ENCODE data around the gene ATP2B2.

The ATP2B2 gene

DNA sequence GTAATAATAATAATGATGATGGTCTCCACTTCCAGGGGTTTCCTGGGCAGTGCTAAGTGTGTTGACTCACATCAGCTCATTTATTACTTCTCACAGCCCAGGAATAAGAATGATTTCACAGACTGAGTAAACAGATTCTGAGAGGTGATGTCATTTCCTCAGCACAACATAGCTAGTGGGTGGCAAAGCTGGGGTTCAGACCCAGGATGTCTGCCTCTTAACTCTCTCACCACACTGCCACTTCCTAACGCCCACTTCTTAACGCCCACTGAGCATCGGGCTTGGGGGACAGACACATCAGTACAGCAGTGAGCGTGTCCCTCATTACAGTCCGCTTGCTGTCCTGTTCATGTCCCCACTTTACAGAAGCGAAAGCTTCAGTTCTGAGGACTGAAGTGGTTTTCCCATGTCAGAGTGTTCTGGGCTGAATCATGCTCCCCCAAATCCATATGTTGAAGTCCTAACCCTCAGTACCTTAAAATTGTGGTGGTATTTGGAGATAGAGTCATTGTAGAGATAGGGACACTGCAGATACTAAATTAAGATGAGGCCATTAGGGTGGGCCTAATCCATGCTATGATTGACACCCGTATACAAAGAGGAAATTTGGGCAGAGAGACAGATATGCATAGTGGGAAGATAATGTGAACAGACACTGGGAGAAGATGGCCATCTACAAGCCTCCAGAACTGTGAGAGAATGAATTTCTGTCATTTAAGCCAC lies 68.0 kb downstream of the ATP2B2 start:
- in situ Hi-C loops (cut with HindIII; ENCODE audit: low sequenced_read_pairs) = loop anchor here (5.0 kb wide), 1 partner anchor 90 kb away; no protein-coding TSS in a partner anchor
- DNase-seq (ENCODE audit: low read depth) = peak; percentile 4
- TF ChIP-seq, protein P1, sequence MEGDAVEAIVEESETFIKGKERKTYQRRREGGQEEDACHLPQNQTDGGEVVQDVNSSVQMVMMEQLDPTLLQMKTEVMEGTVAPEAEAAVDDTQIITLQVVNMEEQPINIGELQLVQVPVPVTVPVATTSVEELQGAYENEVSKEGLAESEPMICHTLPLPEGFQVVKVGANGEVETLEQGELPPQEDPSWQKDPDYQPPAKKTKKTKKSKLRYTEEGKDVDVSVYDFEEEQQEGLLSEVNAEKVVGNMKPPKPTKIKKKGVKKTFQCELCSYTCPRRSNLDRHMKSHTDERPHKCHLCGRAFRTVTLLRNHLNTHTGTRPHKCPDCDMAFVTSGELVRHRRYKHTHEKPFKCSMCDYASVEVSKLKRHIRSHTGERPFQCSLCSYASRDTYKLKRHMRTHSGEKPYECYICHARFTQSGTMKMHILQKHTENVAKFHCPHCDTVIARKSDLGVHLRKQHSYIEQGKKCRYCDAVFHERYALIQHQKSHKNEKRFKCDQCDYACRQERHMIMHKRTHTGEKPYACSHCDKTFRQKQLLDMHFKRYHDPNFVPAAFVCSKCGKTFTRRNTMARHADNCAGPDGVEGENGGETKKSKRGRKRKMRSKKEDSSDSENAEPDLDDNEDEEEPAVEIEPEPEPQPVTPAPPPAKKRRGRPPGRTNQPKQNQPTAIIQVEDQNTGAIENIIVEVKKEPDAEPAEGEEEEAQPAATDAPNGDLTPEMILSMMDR (IDR thresholded peaks at IDR 0.05; ENCODE audit: low read depth, low read length, missing control alignments) = no peak
- no peak overlapping the region for H3K4me3 ChIP-seq (ENCODE audit: low read depth, low read length)

DNA sequence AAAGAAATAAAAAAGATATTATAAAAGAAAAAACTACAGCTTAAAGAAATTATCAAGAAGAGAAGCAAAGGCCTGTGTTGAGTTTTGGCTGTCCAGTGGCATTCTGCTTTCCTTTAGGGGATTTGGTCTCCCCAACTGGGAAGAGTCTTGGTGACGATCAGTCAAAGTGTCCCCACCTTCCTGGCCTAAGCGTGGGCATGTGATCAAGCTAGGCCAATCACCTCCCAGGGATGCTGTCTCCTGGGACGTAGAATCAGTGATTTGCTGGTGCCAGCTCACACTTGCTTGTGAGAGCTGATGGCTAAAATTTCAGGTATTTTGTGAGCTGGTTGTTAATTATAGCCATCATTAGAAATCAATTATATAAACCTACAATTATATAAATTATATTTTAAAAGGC lies 69.5 kb downstream of the ATP2B2 start:
- TF ChIP-seq, protein P1 (IDR thresholded peaks at IDR 0.05; ENCODE audit: low read depth, low read length, missing control alignments) = no peak
- DNase-seq (ENCODE audit: low read depth) = no peak
- H3K4me3 ChIP-seq (ENCODE audit: low read depth, low read length) = no peak overlapping the region
- in situ Hi-C loops (cut with HindIII; ENCODE audit: low sequenced_read_pairs) = loop anchor here (5.0 kb wide), 1 partner anchor 91 kb away; no protein-coding TSS in a partner anchor

DNA sequence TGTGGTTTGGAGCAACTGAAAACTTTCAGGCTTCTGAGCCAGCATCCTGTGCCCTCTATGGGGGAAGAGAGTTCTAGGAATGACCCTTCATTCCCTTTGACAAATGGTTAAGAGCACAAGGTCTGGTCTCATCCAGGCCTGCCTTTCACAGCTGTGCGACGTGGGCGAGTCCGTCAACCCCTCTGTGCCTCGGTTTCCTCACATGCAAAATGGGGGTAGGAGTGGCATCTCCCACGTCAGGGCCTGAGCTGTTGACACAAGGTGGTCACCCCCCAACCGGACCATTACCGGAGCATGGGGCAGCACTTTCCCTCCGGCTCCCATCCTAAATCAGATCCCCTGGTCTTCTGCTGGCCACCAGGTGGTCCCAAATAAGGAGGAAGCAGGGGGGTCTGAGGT lies 70.4 kb downstream of the ATP2B2 start:
- H3K4me3 ChIP-seq (ENCODE audit: low read depth, low read length) = no peak overlapping the region
- DNase-seq (ENCODE audit: low read depth) = no peak
- TF ChIP-seq, protein P1 (IDR thresholded peaks at IDR 0.05; ENCODE audit: low read depth, low read length, missing control alignments) = no peak
- in situ Hi-C loops (cut with HindIII; ENCODE audit: low sequenced_read_pairs) = loop anchor here (5.0 kb wide), 1 partner anchor 92 kb away; no protein-coding TSS in a partner anchor

DNA sequence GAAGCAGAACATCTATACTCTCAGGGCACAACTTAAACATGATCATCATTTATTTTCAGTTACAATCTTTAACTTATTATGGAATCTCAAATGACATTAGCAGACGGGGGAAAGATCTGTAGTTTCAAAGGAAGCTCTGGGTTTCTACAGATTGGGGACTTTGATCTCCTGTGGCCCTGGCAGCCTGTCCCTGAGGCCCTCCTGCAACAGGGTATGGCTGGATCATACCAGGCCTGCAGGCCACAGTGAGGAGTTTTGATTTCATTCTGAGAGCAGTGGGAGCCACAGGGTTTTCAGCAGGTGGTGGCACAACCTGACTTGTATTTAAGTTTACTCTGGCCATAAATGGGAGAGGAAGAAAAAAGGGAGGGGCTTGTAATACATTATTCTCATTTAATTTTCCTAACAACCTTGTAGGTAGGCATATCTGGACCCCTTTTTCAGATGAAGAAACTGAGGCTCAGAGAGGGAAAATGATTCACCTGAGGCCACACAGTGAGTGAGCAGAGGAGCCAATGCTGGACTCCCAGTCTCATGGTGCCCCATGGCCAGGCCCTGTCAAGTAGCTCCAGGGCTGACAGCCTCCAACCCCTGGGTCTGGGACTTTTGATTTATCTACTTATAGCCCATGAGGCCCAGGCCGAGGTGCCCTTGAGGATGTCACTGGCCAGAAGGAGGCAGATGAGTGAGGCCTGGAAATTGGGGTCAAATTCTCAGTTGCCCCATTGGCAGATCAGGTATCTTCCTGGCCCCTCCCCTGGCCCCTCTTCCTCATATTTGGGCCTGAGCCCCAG lies 71.0 kb downstream of the ATP2B2 start:
- DNase-seq (ENCODE audit: low read depth) = no peak
- in situ Hi-C loops (cut with HindIII; ENCODE audit: low sequenced_read_pairs) = no loop called here
- no peak overlapping the region for H3K4me3 ChIP-seq (ENCODE audit: low read depth, low read length)
- TF ChIP-seq, protein P1 (IDR thresholded peaks at IDR 0.05; ENCODE audit: low read depth, low read length, missing control alignments) = no peak

DNA sequence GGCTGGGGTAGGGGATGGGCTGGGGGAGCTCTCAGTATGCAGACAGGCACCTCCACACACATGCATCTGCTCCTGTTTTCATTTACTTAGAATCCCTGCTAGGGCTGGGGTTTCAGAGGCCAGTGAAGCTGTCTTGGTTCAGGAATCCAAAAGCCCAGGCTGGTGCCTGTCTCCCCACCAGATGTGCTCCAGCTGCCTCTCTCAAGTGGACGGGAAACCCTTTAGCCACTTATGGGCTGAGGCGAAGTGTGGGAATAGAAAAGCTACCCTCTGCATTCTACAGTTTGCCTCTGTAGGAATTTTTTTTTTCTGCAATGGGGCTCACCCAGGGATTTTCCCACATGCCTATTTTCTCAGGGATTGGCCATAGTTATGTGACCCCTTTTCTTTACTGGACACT lies 72.5 kb downstream of the ATP2B2 start:
- H3K4me3 ChIP-seq (ENCODE audit: low read depth, low read length) = no peak overlapping the region
- TF ChIP-seq, protein P1 (IDR thresholded peaks at IDR 0.05; ENCODE audit: low read depth, low read length, missing control alignments) = no peak
- in situ Hi-C loops (cut with HindIII; ENCODE audit: low sequenced_read_pairs) = no loop called here
- DNase-seq (ENCODE audit: low read depth) = no peak

DNA sequence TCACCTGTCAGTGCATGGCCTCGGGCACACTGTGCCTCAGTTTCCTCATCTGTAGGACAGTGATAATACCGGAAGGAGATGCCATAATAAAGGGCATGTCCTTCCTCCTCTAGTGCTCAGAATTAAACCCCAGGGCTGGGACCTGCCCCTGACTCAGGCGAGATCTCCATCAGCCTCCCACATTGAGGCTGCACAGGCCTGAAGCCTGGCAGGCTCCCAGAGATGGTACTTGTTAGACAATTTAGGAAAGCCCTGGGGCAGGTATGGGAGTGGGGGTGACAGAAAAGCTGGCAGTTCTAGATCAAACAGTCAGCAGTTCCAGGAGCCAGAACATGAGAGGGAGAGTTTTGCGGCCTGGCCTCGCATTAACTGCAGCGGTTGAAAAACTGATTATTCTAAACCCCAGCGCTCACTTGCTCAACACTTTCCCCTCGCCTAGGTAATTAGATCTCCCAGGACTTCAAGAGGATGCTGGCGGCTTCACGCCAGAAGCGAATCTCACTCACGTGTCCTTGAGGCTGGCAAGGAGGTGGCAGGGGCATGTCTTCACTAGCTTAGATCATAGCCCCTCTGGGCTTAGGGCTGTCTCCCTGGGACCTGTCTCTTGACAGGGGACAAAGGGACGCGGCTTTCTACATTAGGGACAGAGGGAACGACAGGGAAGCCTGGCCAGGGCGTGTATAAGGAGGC lies 73.1 kb downstream of the ATP2B2 start:
- TF ChIP-seq, protein P1 (IDR thresholded peaks at IDR 0.05; ENCODE audit: low read depth, low read length, missing control alignments) = no peak
- DNase-seq (ENCODE audit: low read depth) = no peak
- in situ Hi-C loops (cut with HindIII; ENCODE audit: low sequenced_read_pairs) = no loop called here

More for the DNA sequence above, 73.1 kb downstream of the ATP2B2 start:
- no peak overlapping the region for H3K4me3 ChIP-seq (ENCODE audit: low read depth, low read length)
